Right ventricle myocardium superior (tissue), 1 donor: Measurements from ENCODE around the gene NEUROD4. TPM values are rescaled to one million over a fixed set of nuclear protein-coding genes. Genes with fewer than 3 reads are reported as not detected.

ENCODE experiments used
- total RNA-seq: library from RNA; stranded (reverse); fragmentation: NEBNext Ultra II Directional; extraction: Animal tissue kit (Norgen Biotek cat#: 25700); gene quantifications from one replicate; pipeline ENCODE4 v1.2.1, GENCODE V29; 2021
- donor health status: DM: no; HTN: yes; CAD: no; lungs with severe emphysema.

The NEUROD4 gene
- total RNA-seq, 1 donor from 2014 or later, result not detected

Other genes starting within 250 kb of the NEUROD4 start
- not detected for gene MUCL1, start 165.5 kb upstream of the NEUROD4 start, total RNA-seq
- gene TESPA1, start 35.2 kb upstream of the NEUROD4 start, total RNA-seq, result 0.59 TPM
- gene OR9K2, start 106.4 kb downstream of the NEUROD4 start, total RNA-seq, result not detected
- not detected for gene OR10A7, start 201.1 kb downstream of the NEUROD4 start, total RNA-seq
- gene OR6C74, start 224.6 kb downstream of the NEUROD4 start, total RNA-seq, result not detected